GM23338 (cell line): ENCODE results near the gene OTUB2.

Source experiments
- CREB1 ChIP-seq: fragments of 250-450 bp; sonication (Bioruptor Pico); IDR thresholded peaks from 2 replicates; pipeline ENCODE4 v1.5.0; 2020; ENCODE audit warnings: low read depth, mild to moderate bottlenecking, moderate library complexity
- CTCF ChIP-seq, 2 experiments: fragments of 200-600 bp in 1 of 2; sonication (generic) in 1 of 2; conservative IDR thresholded peaks; 2 replicates each; pipeline versions ENCODE4 v1.5.1 to v1.6.1; 2016 to 2017; ENCODE audit warnings: antibody characterized with exemption in 2 of 2, low read depth in 2 of 2, mild to moderate bottlenecking in 2 of 2, moderate library complexity in 1 of 2
- ETS1 ChIP-seq: IDR thresholded peaks from 2 replicates; pipeline ENCODE4 v1.6.1; 2016; ENCODE audit warnings: antibody characterized with exemption
- EZH2 ChIP-seq: fragments of 200-600 bp; sonication (generic); IDR thresholded peaks from one replicate; pipeline ENCODE4 v1.8.0; 2017; ENCODE audit warnings: antibody characterized with exemption, mild to moderate bottlenecking, low read depth; ENCODE audit not compliant: unreplicated experiment
- EZH2phosphoT487 ChIP-seq: fragments of 200-600 bp; sonication (generic); IDR thresholded peaks from one replicate; pipeline ENCODE4 v1.8.1; 2018; ENCODE audit warnings: antibody characterized with exemption; ENCODE audit not compliant: unreplicated experiment
- JUNB ChIP-seq: IDR thresholded peaks from one replicate; pipeline ENCODE4 v1.6.1; 2016; ENCODE audit warnings: antibody characterized with exemption; ENCODE audit not compliant: unreplicated experiment
- NANOG ChIP-seq: IDR thresholded peaks from 2 replicates; pipeline ENCODE4 v1.6.1; 2016; ENCODE audit warnings: antibody characterized with exemption, borderline replicate concordance
- REST ChIP-seq: IDR thresholded peaks from one replicate; pipeline ENCODE4 v1.6.1; 2018; ENCODE audit warnings: antibody characterized with exemption; ENCODE audit not compliant: unreplicated experiment
- ZNF114 ChIP-seq: fragments of 250-450 bp; sonication (Bioruptor Pico); IDR thresholded peaks from 2 replicates; pipeline ENCODE4 v1.5.0; 2020; ENCODE audit warnings: mild to moderate bottlenecking, moderate library complexity

GRCh38 chr14:94046696-94047250 lies 20.6 kb downstream of the OTUB2 start:
- TF ChIP-seq CTCF (conservative IDR thresholded peaks at IDR 0.05; ENCODE audit: low read depth in 2 of 2) (no peak), EZH2 (no peak), JUNB (no peak), ETS1 (no peak), CREB1 (no peak), REST (no peak), ZNF114 (no peak), NANOG (no peak), EZH2phosphoT487 (no peak)
